HL-60/S4 treated with phorbol 12-myristate 13-acetate at 8.2 ng/mL for 4 days and 3 days (cell line): ENCODE measurements around the gene FAM20C.
"Not testable (repeated sequence)": the region's sequence is repeated elsewhere in the genome, so short reads cannot be mapped to it uniquely, and the experiment has no call there.

Source experiments
- in situ Hi-C: fragments of 300-500 bp; cut with MboI; formaldehyde crosslinking; loops from 2 replicates; pipeline ENCODE4 v1.15.0; 2022; ENCODE audit warnings: low sequenced_read_pairs

The FAM20C gene

DNA sequence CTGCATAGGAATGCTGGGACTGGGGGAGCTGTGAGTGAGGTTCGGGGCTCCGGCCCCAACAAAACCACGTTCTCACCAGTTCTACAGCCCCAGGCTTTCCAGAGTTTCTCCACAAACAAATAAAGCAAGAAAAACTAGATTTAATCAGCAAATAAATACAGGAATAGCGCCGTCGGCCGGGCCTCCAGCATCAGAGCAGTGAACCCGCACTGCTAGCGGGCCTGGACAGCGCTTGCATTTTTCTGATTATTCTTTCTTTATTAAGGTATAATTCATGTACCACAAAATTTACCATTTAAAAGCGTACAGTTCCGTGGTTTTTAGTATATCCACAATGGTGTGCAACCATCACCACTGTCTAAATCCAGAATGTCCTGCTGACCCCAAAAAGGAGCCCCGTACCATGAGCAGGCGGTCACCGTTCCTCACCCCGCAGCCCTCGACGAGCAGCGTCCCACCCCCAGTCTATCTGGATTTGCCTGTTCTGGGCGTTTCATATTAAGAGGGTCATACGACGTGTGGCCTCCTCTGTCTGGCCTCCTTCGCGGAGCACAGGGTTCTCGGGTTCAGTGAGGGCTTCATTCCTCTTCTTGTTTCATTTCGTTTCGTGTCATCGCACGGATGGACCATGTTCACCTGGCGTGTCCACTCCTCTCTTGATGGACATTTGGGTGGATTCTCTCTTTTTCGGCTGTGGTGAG, 62.1 kb downstream of the FAM20C start:
- in situ Hi-C loops: no loop called here

DNA sequence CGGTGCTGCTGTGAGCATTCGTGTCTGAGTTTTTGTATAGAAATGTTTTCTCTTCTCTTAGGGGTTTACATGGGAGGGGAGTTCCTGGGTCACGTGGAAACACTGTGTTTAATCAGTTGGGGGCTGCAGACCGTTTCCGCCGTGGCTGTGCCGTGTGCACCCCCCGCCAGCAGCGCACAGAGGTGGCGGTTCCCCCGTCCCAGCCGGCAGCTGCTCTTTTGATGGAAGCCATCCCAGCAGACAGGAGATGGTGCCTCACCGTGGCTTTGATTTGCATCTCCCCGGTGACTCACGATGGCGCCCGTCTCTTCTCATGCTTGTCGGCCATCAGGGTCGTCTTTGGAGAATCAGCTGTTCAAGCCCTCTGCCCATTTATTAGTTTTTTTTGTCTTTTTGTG, 62.7 kb downstream of the FAM20C start:
- in situ Hi-C loops: no loop called here

DNA sequence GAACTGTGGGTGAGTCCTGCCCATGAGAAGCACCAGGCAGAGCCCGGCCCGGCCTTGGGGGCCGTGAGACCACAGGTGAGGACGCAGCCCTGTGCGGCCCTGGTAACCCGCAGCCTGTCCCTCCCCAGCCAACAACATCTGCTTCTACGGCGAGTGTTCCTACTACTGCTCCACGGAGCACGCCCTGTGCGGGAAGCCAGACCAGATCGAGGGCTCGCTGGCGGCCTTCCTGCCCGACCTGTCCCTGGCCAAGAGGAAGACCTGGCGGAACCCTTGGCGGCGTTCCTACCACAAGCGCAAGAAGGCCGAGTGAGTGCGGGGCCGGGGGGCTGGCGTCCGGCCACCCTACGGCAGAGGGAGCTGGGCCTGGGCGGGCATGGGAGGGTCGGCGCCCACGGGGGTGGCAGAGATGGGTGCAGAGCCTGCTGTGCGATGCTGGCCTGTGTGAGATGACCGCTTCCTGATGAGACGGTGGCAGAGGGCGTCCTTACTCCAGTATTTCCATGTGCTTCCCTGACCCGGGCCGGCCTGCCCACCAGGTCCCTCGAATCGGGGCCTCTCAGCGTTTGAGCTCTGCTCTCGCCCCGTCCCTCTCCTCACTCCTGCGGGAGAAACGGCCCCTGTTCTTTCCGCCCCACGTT, 63.5 kb downstream of the FAM20C start:
- in situ Hi-C loops: no loop called here

DNA sequence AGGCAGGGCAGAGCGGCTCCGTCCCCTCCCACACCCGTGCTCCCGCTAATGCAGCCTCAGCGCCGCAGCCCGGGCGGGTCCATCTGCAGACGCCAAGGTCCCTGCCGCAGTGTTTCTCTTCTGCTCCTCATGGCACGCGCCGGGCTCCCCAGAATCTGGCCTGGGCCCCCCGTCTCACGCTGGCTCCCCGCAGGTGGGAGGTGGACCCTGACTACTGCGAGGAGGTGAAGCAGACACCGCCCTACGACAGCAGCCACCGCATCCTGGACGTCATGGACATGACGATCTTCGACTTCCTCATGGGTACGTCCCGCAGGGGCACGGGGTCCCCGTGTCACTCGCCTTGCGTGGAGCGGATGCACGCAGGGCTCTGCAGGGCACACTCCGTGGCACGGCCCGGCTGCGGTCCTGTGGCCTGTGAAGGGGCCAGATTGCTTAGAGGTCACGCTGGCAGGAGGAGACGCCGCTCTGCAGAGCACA, 64.1 kb downstream of the FAM20C start:
- in situ Hi-C loops: no loop called here

DNA sequence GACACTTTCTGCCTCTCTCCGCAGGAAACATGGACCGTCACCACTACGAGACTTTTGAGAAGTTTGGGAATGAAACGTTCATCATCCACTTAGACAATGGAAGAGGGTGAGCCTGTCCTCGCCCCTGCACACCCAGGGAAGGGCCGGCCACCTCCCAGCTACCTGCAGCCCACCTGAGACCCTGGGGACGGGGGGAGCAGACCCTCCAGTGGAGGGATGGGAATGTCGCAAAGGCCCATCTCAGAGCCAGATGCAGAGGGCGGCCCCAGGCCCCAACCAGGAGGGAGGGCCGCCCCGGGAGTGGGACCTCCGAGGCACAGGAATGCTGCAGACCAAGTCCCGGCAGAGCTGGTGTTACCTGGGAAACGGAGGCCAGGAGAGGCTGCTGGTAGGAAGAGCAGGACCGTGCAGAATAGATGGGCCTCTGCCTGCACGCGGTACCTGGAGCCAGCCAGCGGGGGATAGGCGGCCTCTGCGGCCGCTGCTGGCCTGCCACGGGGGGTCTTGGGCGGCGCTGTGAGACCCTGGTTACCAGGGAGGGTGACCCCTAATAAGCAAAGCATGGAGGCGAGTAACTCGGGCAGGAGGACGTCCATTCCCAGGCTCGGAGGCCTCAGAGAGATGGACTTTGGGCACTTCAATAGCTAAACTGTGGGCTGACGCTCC, 64.7 kb downstream of the FAM20C start:
- in situ Hi-C loops: no loop called here

DNA sequence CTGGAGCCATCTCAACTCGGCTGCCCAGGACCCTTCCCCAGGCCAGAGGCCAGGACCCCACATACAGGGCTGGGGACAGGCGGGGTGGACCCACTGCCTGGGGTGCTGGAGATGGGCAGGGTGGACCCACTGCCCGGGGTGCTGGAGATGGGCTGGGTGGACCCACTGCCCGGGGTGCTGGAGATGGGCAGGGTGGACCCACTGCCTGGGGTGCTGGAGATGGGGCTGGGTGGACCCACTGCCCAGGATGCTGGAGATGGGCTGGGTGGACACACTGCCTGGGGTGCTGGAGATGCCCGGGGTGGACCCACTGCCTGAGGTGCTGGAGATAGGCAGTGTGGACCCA, 65.2 kb downstream of the FAM20C start:
- in situ Hi-C loops: no loop called here

DNA sequence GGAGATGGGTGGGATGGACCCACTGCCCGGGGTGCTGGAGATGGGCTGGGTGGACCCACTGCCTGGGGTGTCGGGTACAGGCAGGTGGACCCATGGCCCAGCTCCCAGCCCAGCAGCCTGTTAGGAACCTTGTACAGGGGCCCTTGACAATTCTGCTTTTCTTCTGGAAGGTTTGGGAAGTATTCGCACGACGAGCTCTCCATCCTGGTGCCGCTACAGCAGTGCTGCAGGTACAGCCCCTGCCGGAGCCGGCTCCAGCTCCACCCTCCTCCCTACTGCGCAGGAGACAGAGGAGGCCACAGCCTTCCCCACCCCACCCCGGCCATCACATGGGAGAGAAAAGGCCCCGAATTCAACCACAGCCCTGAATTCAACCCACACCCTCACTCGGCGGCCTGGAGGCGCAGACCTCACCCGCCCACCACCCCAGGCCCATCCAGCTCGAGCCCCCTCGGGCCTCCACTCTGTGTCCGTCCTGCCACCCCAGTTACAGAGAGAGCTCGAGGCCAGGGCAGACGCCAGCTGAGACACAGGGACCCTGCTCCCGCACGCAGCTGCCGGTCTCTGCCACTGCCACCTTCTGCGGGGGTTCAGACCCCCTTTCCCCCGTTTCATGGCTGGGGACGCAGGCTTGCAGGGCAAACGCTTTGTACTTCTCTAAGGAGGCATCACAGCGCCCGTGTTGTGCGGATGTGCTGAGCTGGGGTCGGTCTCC, 66.3 kb downstream of the FAM20C start:
- in situ Hi-C loops: no loop called here

DNA sequence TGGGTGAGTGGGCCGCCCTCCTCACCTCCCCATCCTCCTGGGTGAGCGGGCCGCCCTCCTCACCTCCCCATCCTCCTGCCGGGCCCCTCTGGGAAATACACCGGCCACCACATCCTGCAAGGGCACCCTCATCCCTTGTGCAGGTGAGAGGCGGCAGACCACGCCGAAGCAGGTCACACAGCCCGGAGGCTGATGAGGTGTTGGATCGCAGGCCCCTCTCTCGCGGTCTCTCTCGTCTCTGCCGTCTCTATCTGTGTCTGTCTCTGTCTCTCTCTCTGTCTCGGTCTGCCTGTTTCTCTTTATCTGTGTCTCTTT, 66.8 kb downstream of the FAM20C start:
- in situ Hi-C loops: no loop called here

DNA sequence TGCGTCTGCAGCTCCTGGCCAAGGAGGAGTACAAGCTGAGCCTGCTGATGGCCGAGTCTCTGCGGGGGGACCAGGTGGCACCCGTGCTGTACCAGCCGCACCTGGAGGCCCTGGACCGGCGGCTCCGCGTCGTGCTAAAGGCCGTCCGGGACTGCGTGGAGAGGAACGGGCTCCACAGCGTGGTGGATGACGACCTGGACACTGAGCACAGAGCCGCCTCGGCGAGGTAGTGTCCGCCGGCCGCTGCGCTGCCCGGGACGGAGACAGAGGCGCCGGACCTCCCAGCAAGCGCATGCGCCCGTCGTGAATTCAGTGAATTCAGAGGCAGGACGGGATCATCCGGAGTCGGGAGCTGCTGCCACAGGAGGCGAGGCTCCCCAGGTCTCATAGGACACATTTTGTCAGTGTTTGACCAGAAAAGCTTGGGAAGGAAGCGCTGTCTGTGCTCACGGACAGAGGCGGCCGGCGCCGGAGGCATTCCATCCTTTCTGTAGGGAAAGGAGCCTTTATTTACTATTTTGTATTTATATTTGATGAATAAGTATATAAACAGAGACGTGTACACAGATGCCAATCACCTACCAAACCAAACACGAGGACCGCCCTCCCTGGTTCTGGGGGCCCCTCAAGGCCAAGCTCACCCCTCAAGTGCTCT, 67.5 kb downstream of the FAM20C start:
- in situ Hi-C loops: no loop called here

DNA sequence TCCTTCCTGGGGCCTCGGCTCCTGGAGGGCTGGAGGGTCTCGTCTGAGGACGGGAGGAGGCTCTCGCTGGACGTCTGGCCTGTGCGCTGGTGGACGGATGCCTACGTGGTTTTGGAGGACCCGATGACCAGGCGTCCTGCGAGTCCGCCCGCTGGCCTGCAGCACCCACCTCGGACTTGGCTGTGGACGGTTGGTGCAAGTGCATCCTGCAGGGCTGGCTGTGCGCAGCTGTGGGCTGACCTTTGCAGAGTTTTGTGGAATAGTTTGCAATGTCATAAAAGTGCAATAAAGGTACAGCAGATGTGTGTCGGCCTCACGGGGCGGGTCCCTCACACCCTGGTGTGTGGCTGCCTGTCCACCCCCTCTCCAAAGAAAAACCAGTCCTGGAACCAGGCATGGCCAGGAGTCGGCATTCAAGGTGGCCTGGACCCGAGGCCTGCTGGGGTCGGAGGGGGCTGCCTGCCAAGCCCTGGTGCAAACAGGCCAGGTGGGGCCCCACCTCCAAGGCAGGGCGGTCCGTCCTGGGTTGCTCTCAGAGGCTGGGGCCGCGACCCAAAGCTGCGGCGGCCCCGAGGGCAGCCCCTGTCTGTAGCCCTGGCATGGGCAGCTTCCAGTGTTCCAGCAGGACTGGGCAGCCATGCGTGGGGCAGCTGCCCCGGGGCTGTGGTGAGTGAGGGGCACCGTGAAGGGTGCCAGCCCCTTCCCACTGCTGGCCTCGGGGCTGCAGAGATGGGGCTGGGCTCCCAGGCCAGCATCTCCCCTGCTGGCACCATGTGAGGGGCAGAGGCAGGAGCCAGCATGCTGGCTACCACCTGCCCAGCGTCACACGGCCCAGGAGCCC, 68.3 kb downstream of the FAM20C start:
- in situ Hi-C loops: no loop called here

DNA sequence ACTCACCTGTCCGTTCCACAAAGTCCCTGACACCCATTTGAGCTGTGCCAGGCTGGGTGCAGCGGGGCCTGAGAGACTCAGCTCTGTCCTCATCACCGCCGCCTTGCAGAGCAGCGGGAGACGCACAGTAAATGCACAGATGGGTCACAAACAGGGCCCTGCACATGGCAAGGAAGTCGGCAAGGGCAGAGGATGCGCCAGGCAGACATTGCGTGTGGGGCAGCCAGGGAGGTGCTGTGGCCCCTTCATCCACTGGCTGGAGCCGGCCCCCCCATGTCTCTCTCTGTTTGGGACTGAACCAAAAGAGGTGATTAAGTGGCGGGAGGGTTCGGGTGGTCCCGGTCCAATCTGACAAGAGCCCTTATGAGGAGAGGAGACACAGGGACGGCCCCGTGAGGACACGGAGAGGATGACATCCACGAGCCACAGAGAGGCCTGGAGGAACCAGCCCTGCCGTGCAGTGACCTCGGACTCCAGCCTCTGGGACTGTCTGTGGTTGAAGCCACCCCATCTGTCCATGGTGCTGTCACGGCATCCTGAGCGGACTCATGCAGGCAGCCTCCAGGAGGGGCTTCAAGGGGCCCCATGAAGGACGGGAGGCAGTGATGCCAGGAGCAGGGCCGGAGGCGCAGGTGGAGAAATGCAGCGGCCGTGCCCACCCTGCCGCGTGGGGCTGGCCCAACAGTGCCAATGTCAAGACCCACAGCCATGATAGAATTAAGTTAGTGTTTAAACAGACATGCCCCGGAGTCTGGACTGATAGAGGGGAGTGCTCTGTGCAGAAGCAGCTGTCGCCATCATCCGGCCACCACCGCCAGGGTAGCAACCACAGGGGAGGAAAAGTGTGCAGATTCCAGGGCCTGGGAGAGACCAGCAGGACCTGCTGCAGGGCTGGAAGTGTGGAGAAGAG, 69.2 kb downstream of the FAM20C start:
- in situ Hi-C loops: no loop called here

DNA sequence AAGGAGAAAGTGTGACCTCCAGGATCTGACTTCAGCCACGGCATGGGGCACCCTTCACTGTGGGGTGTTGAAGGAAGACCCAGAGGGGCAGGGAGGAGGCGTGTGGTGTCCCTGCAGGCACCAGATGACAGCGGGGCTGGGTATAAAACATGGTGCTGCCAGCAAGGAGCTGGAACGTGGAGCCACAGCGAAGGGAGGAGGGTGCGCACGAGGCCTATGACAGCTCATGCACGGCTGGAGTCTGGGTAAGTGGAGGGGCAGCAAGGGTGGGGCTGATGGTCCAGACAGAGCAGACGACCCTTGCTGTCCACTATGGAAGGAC, 69.8 kb downstream of the FAM20C start:
- in situ Hi-C loops: no loop called here

DNA sequence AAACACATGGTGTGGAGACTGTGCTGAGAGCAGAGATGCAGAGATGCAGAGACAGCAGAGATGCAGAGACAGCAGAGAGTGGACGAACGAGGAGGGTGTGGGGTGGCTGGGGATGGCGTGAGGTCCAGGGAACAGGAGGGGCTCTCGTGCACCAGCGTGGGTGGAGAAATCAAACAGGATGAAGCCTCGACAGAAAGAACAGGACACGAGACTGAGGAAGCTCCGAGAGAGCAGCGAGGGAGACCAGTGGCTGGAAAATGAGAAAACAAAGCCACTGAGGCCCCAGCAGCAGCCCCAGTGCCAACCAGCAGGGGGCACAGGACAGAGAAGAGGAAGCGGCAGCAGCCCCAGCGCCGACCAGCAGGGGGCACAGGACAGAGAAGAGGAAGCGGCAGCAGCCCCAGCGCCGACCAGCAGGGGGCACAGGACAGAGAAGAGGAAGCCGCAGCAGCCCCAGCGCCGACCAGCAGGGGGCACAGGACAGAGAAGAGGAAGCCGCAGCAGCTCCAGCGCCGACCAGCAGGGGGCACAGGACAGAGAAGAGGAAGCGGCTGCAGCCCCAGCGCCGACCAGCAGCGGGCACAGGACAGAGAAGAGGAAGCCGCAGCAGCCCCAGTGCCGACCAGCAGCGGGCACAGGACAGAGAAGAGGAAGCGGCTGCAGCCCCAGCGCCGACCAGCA, 70.4 kb downstream of the FAM20C start:
- in situ Hi-C loops: not testable (repeated sequence)

DNA sequence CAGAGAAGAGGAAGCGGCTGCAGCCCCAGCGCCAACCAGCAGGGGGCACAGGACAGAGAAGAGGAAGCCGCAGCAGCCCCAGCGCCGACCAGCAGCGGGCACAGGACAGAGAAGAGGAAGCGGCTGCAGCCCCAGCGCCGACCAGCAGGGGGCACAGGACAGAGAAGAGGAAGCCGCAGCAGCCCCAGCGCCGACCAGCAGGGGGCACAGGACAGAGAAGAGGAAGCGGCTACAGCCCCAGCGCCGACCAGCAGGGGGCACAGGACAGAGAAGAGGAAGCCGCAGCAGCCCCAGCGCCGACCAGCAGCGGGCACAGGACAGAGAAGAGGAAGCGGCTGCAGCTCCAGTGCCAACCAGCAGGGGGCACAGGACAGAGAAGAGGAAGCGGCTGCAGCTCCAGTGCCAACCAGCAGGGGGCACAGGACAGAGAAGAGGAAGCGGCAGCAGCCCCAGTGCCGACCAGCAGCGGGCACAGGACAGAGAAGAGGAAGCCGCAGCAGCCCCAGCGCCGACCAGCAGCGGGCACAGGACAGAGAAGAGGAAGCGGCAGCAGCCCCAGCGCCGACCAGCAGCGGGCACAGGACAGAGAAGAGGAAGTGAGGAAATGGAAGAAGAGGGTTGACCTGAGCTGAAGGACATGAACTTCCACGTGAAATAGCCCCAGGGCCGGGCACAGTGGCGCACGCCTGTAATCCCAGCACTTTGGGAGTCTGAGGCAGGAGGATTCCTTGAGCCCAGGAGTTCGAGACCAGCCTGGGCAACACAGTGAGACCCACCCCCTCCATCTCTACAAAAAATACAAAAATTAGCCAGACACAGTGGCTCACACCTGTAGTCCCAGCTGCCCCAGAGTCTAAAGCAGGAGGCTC, 71.3 kb downstream of the FAM20C start:
- in situ Hi-C loops: not testable (repeated sequence)

DNA sequence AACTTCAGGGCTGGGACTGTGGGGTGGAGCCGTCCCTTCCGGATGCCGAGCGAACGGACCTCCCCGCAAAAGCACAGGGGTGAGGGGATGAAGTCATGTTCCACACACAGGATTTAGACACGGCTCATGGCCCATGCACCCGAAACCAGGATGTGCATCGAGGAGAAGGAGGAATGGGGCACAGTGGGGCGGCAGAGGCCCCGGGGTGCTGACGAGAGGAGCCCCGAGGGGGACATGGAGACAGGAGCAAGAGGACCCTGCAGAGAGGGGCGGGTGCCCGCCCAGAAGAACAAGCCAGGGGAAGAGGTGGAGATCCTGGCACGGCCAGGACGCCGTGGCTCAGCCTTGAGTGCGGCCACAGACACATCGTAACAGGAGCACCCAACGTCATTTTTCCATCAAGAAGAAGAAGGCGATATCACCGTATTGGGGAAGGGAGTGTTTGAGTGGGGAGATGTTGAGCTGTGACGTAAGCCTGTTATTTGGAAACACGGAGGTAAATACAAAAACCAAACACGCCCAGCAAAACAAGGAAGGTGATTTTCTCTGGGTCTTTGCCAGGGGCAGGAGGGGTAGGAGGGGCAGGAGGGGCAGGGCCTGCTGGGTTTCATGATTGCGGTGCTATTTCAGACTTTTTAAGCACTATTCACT, 72.3 kb downstream of the FAM20C start:
- in situ Hi-C loops: no loop called here

DNA sequence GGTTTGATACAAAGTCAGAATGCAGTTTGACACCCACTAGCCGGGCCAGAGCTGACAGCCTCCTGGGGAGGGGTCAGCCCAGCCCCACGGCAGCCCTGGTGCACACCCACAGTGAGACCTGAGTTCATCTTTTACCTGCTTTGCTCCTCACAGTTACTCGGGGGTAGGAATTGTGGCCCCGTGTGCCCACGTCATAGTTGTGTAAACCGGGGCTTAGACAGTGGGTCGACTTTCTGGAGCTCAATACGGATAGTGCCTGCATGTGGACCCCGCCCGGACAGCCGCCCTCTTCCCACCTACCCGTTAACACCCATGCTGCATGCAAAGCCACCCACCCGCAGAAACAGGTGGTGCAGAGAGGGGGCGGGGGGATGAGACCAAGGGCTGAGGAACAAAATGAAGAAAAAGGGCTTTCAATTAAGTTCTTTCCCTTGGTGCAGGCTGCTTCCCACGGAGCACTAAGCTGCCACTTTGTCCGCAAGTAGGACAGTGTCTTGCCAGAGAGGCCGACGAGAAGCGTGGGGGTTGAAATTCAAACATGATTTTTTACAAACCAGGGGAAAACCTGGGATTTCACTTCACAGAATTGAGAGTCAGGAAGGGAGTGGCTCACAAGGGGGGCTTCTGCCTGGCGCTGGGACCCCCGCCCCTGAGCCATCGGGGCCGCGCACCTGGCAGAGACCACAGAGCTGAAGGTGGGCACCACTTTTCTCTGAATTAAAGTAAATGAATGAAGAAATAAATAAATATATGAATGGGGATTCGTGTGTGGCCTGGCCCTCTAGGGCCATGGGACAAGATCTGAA, 73.0 kb downstream of the FAM20C start:
- in situ Hi-C loops: no loop called here
